DOHH2 (cell line): ENCODE measurements around the gene CLASP1.

Experiments
- H3F3A ChIP-seq: fragments of 200-600 bp; sonication (generic), shearing (Covaris generic); 2 replicates; pipeline ENCODE4 v1.6.0; 2016; ENCODE audit warnings: antibody characterized with exemption, mild to moderate bottlenecking; ENCODE audit not compliant: control insufficient read depth, insufficient read depth
- H3K27ac ChIP-seq: fragments of 200-600 bp; sonication (generic); 2 replicates; pipeline ENCODE4 v1.5.1; 2014; ENCODE audit warnings: low read depth, mild to moderate bottlenecking, low read length, moderate library complexity
- H3K27me3 ChIP-seq: fragments of 200-600 bp; sonication (generic); 2 replicates; pipeline ENCODE4 v1.6.1; 2014; ENCODE audit warnings: mild to moderate bottlenecking, low read length, mixed read lengths; ENCODE audit not compliant: control insufficient read depth
- H3K36me3 ChIP-seq: fragments of 200-600 bp; sonication (generic); 2 replicates; pipeline ENCODE4 v1.6.1; 2014; ENCODE audit warnings: mild to moderate bottlenecking, low read length, moderate library complexity, mixed read lengths; ENCODE audit not compliant: control insufficient read depth
- H3K4me1 ChIP-seq: fragments of 200-600 bp; sonication (generic); 2 replicates; pipeline ENCODE4 v1.6.1; 2014; ENCODE audit warnings: mild to moderate bottlenecking, low read length, mixed read lengths; ENCODE audit not compliant: control insufficient read depth
- H3K4me2 ChIP-seq: fragments of 200-600 bp; sonication (generic); 2 replicates; pipeline ENCODE4 v1.6.0; 2014; ENCODE audit warnings: mild to moderate bottlenecking, low read length, moderate library complexity
- H3K4me3 ChIP-seq: fragments of 200-600 bp; sonication (generic); 2 replicates; pipeline ENCODE4 v1.5.1; 2014; ENCODE audit warnings: mild to moderate bottlenecking, low read length, mixed read lengths
- H3K79me2 ChIP-seq: fragments of 200-600 bp; sonication (generic); 2 replicates; pipeline ENCODE4 v1.6.1; 2014; ENCODE audit warnings: mild to moderate bottlenecking, low read length, mixed read lengths; ENCODE audit not compliant: control insufficient read depth
- H3K9me2 ChIP-seq: fragments of 200-600 bp; sonication (generic); replicated peaks from 2 replicates; pipeline ENCODE4 v1.6.1; 2014; ENCODE audit warnings: mild to moderate bottlenecking, low read length, mixed read lengths; ENCODE audit not compliant: control insufficient read depth
- H3K9me3 ChIP-seq: fragments of 200-600 bp; sonication (generic); 2 replicates; pipeline ENCODE4 v1.6.1; 2014; ENCODE audit warnings: antibody characterized with exemption, low read length, mixed read lengths; ENCODE audit not compliant: control insufficient read depth, insufficient read depth
- H4K20me1 ChIP-seq: fragments of 200-600 bp; sonication (generic); 2 replicates; pipeline ENCODE4 v1.6.0; 2014; ENCODE audit warnings: low read depth, mild to moderate bottlenecking, antibody characterized with exemption, low read length, moderate library complexity; ENCODE audit not compliant: control insufficient read depth, insufficient read depth
- EZH2phosphoT487 ChIP-seq: fragments of 200-600 bp; sonication (generic); IDR thresholded peaks from 2 replicates; pipeline ENCODE4 v1.6.1; 2017; ENCODE audit warnings: borderline replicate concordance, mild to moderate bottlenecking, antibody characterized with exemption, low read length, moderate library complexity, mixed read lengths
- TF ChIP-seq, protein P1 (sequence below): fragments of 200-600 bp; sonication (generic); IDR thresholded peaks from one replicate; pipeline ENCODE4 v1.5.1; 2014; ENCODE audit warnings: antibody characterized with exemption, mild to moderate bottlenecking, low read depth, low read length; ENCODE audit not compliant: poor library complexity, severe bottlenecking

CLASP1 gene

DNA sequence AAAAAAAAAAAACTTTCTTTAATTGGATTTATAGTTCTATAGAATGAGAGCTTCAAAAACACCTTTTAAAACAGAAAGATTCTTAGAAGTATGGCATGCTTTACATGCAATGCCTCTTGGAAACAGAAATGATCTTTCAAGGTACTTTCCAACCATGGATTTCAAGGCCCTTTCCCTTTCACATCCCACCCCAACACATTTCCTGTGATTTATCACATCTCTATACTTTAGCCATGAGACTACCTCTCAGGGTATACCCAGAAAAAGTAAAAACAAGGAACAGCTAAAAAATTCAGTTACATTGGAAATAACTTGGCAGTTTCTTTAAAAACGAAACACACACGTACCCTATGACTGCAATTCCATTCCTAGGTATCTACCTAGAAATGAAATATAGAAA, 103.3 kb downstream of the CLASP1 start:
- peaks cover 3% of the 10 kb centered on the region; the same call in 1 of the 2 replicates for H3K36me3 ChIP-seq
- TF ChIP-seq, protein P1, sequence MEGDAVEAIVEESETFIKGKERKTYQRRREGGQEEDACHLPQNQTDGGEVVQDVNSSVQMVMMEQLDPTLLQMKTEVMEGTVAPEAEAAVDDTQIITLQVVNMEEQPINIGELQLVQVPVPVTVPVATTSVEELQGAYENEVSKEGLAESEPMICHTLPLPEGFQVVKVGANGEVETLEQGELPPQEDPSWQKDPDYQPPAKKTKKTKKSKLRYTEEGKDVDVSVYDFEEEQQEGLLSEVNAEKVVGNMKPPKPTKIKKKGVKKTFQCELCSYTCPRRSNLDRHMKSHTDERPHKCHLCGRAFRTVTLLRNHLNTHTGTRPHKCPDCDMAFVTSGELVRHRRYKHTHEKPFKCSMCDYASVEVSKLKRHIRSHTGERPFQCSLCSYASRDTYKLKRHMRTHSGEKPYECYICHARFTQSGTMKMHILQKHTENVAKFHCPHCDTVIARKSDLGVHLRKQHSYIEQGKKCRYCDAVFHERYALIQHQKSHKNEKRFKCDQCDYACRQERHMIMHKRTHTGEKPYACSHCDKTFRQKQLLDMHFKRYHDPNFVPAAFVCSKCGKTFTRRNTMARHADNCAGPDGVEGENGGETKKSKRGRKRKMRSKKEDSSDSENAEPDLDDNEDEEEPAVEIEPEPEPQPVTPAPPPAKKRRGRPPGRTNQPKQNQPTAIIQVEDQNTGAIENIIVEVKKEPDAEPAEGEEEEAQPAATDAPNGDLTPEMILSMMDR: no peak
- TF ChIP-seq EZH2phosphoT487: no peak
- H3K79me2 ChIP-seq: peaks cover 95% of the 10 kb centered on the region
- H3K27me3 ChIP-seq: no peaks in the 10 kb centered on the region
- H3K4me1 ChIP-seq: peaks cover 2% of the 10 kb centered on the region; the same call in 1 of the 2 replicates
- no peak overlapping the region for H3K4me3 ChIP-seq
- H3K4me2 ChIP-seq: no peak overlapping the region
- 0 out of 2 replicates have a peak, but pooled peaks cover 6% of the 10 kb centered on the region for H3K9me3 ChIP-seq
- no peaks in the 10 kb centered on the region for H3F3A ChIP-seq
- H3K9me2 ChIP-seq: no peaks in the 10 kb centered on the region
- H4K20me1 ChIP-seq: no peaks in the 10 kb centered on the region
- no peak overlapping the region for H3K27ac ChIP-seq

DNA sequence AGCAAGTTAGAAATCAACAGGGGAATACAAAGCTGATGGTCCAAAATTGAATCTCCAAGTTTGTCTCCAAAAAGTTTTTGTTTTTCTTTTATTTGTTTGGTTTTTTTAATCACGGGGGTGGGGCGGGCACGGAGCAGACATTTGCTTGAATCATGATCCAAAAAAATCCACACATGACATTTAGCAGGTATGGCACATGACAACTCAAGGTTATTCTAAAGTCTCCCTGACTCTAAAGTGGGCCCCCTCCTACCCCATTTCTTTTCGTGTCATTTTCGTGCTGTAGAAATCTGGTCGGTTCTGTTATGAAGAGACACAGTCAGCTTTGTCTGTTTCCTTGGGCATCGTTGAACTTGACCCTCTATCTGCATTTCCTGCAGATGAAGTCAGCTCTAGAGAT, 104.0 kb downstream of the CLASP1 start:
- H3K36me3 ChIP-seq: no peaks in the 10 kb centered on the region
- H3K27ac ChIP-seq: no peak overlapping the region

DNA sequence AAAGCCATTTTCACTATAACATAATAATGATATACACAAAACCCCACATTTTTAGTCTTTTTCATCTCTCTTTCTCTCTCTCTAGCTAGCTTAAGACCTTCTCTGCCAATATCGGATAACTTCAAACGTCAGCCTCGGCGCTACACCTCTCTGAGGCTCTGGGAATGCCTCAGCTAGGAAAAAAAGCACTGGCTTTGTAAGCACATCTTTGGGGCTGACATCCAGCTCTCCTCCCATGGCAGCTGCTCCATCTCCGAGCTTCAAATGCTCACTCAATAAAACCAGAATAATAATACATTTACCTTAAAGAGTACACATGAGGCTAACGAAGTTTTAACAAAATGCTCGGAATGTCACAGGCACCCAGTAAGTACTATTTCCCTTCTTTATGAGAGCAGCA, 107.8 kb downstream of the CLASP1 start:
- Histone ChIP-seq H3K27me3 (no peaks in the 10 kb centered on the region), H3K4me2 (no peak overlapping the region), H3K9me3 (no peaks in the 10 kb centered on the region), H3K27ac (no peak overlapping the region), H3F3A (0 out of 2 replicates have a peak, but pooled peaks cover 2% of the 10 kb centered on the region), H3K36me3 (no peaks in the 10 kb centered on the region), H3K4me1 (0 out of 2 replicates have a peak, but pooled peaks cover 3% of the 10 kb centered on the region), H3K4me3 (no peak overlapping the region), H4K20me1 (no peaks in the 10 kb centered on the region), H3K9me2 (no peaks in the 10 kb centered on the region), H3K79me2 (peaks cover 94% of the 10 kb centered on the region)
- TF ChIP-seq EZH2phosphoT487: no peak
- TF ChIP-seq, protein P1: no peak

More for the DNA sequence above, 104.0 kb downstream of the CLASP1 start:
- no peaks in the 10 kb centered on the region for H3K9me2 ChIP-seq
- H3K4me1 ChIP-seq: no peaks in the 10 kb centered on the region
- H3K9me3 ChIP-seq: no peaks in the 10 kb centered on the region
- H3F3A ChIP-seq: no peaks in the 10 kb centered on the region
- no peak for TF ChIP-seq EZH2phosphoT487
- TF ChIP-seq, protein P1: no peak
- H4K20me1 ChIP-seq: no peaks in the 10 kb centered on the region
- no peaks in the 10 kb centered on the region for H3K27me3 ChIP-seq
- no peak overlapping the region for H3K4me2 ChIP-seq
- peaks cover 95% of the 10 kb centered on the region for H3K79me2 ChIP-seq
- H3K4me3 ChIP-seq: no peak overlapping the region
